Measurements from ENCODE around the gene NDUFA11. TPM values are rescaled to one million over a fixed set of nuclear protein-coding genes. Genes with fewer than 3 reads are reported as not detected.

NDUFA11 gene
- total RNA-seq, 1 donor from 2014 or later = 217 TPM

GRCh38 chr19:5931251-5931650 is 27.7 kb upstream of the NDUFA11 start:
- TF ChIP-seq CTCF (IDR thresholded peaks at IDR 0.05; ENCODE audit: unreplicated experiment) = no peak
- no peak overlapping the region for H3K27ac Mint-ChIP-seq
- H3K9me3 Mint-ChIP-seq (ENCODE audit: low read depth) = no peaks in the 10 kb centered on the region
- peaks cover 2% of the 10 kb centered on the region for H3K4me1 Mint-ChIP-seq (ENCODE audit: low read depth)
- H3K4me3 Mint-ChIP-seq (ENCODE audit: low read depth) = no peak overlapping the region
- H3K27me3 Mint-ChIP-seq = no peaks in the 10 kb centered on the region
- H3K36me3 Mint-ChIP-seq (ENCODE audit: insufficient read depth) = peaks cover 13% of the 10 kb centered on the region
- no peak for DNase-seq (ENCODE audit: low spot score, unreplicated experiment)

GRCh38 chr19:5929625-5930024 is 26.0 kb upstream of the NDUFA11 start:
- no peak overlapping the region for H3K27ac Mint-ChIP-seq
- no peaks in the 10 kb centered on the region for H3K27me3 Mint-ChIP-seq
- H3K36me3 Mint-ChIP-seq (ENCODE audit: insufficient read depth) = peaks cover 12% of the 10 kb centered on the region
- TF ChIP-seq CTCF (IDR thresholded peaks at IDR 0.05; ENCODE audit: unreplicated experiment) = no peak
- H3K4me1 Mint-ChIP-seq (ENCODE audit: low read depth) = no peaks in the 10 kb centered on the region
- no peak for DNase-seq (ENCODE audit: low spot score, unreplicated experiment)
- no peaks in the 10 kb centered on the region for H3K9me3 Mint-ChIP-seq (ENCODE audit: low read depth)
- no peak overlapping the region for H3K4me3 Mint-ChIP-seq (ENCODE audit: low read depth)

GRCh38 chr19:5929179-5929578 is 25.6 kb upstream of the NDUFA11 start:
- Mint-ChIP-seq H3K36me3 (ENCODE audit: insufficient read depth) (peaks cover 13% of the 10 kb centered on the region), H3K27me3 (no peaks in the 10 kb centered on the region), H3K4me3 (ENCODE audit: low read depth) (no peak overlapping the region), H3K4me1 (ENCODE audit: low read depth) (no peaks in the 10 kb centered on the region), H3K27ac (no peak overlapping the region), H3K9me3 (ENCODE audit: low read depth) (no peaks in the 10 kb centered on the region)
- DNase-seq (ENCODE audit: low spot score, unreplicated experiment) = no peak
- no peak for TF ChIP-seq CTCF (IDR thresholded peaks at IDR 0.05; ENCODE audit: unreplicated experiment)

GRCh38 chr19:5927441-5927821 is 23.8 kb upstream of the NDUFA11 start:
- no peak for DNase-seq (ENCODE audit: low spot score, unreplicated experiment)
- H3K27ac Mint-ChIP-seq = no peak overlapping the region
- no peak overlapping the region for H3K4me3 Mint-ChIP-seq (ENCODE audit: low read depth)
- H3K9me3 Mint-ChIP-seq (ENCODE audit: low read depth) = no peaks in the 10 kb centered on the region
- no peaks in the 10 kb centered on the region for H3K27me3 Mint-ChIP-seq
- TF ChIP-seq CTCF (IDR thresholded peaks at IDR 0.05; ENCODE audit: unreplicated experiment) = no peak
- peaks cover 14% of the 10 kb centered on the region for H3K36me3 Mint-ChIP-seq (ENCODE audit: insufficient read depth)
- H3K4me1 Mint-ChIP-seq (ENCODE audit: low read depth) = no peaks in the 10 kb centered on the region

GRCh38 chr19:5926641-5927440 is 23.3 kb upstream of the NDUFA11 start:
- H3K4me1 Mint-ChIP-seq (ENCODE audit: low read depth) = no peaks in the 10 kb centered on the region
- no peak overlapping the region for H3K4me3 Mint-ChIP-seq (ENCODE audit: low read depth)
- H3K9me3 Mint-ChIP-seq (ENCODE audit: low read depth) = no peaks in the 10 kb centered on the region
- no peak for TF ChIP-seq CTCF (IDR thresholded peaks at IDR 0.05; ENCODE audit: unreplicated experiment)
- H3K36me3 Mint-ChIP-seq (ENCODE audit: insufficient read depth) = peaks cover 16% of the 10 kb centered on the region
- no peaks in the 10 kb centered on the region for H3K27me3 Mint-ChIP-seq
- DNase-seq (ENCODE audit: low spot score, unreplicated experiment) = no peak
- no peak overlapping the region for H3K27ac Mint-ChIP-seq
